Lower leg skin (tissue), 4 donors: ENCODE data around the gene ZNF341. TPM values are rescaled to one million over a fixed set of nuclear protein-coding genes. Genes with fewer than 3 reads are reported as not detected.

Experiments used
- DNase-seq, 2 donors: peaks; one replicate each; pipeline ENCODE4 v3.0.0-alpha.2; 2019; ENCODE audit warnings: low spot score in 2 of 2
- H3K4me3 ChIP-seq: fragments of 200-600 bp; sonication (generic); 2 replicates; pipeline ENCODE4 v1.5.1; 2017; ENCODE audit warnings: mild to moderate bottlenecking, low read depth; ENCODE audit not compliant: poor library complexity, severe bottlenecking
- POLR2A ChIP-seq, 2 donors: fragments of 450-650 bp; IDR thresholded peaks; one replicate each; pipeline ENCODE4 v1.6.1; 2016 to 2017; ENCODE audit warnings: antibody characterized with exemption in 2 of 2, mild to moderate bottlenecking in 1 of 2, moderate library complexity in 1 of 2
- whole genome bisulfite sequencing, 2 donors: methylation state at CpG; one replicate each; pipeline ENCODE4 v1.1.5; 2018; 5-methylcytosine and 5-hydroxymethylcytosine counted together
- intact Hi-C: fragments of 100-400 bp; cut with DNase I; formaldehyde crosslinking; loops from one replicate; pipeline ENCODE4 v1.15.0; 2023; ENCODE audit warnings: low total_unique reads
- total RNA-seq, 4 donors: library from RNA; depleted of rRNA; stranded (reverse); fragments of >200 nt; gene quantifications; one replicate each; pipeline ENCODE4 v1.1.0, GENCODE V29; 2016
- TF ChIP-seq, protein P1 (sequence below), 3 donors: fragments of 450-650 bp; IDR thresholded peaks; one replicate each; pipeline ENCODE4 v1.5.1; 2016; ENCODE audit warnings: antibody characterized with exemption in 3 of 3, mild to moderate bottlenecking in 3 of 3, moderate library complexity in 2 of 3

The ZNF341 gene
- total RNA-seq, 4 donors from 2014 or later = 3.5 to 5.4 (median 4.2) TPM

DNA sequence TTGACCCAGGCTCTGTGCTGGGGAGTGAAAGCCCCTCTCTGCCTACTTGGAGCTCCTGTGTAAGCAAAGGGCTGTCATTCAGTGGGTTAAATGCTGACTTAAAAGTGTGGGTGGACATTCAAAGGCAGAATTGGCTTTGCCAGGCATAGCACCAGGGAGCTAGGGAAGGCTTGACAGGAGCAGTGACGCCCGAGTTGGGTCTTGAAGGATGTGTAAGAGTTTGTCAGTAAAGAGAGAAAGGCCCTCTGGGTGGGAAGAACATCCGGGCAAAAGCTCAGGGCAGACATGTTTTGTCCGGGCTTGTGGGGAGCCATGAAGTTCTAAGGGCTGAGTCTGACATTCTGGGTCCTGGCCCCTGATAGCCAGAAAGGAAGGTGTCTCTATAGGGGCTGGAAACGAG, 51.5 kb downstream of the ZNF341 start:
- 79 to 80% methylated on average over 5 of the region's 5 CpGs for WGBS, 2 donors
- H3K4me3 ChIP-seq = no peak overlapping the region
- intact Hi-C loops = no loop called here
- TF ChIP-seq, protein P1, sequence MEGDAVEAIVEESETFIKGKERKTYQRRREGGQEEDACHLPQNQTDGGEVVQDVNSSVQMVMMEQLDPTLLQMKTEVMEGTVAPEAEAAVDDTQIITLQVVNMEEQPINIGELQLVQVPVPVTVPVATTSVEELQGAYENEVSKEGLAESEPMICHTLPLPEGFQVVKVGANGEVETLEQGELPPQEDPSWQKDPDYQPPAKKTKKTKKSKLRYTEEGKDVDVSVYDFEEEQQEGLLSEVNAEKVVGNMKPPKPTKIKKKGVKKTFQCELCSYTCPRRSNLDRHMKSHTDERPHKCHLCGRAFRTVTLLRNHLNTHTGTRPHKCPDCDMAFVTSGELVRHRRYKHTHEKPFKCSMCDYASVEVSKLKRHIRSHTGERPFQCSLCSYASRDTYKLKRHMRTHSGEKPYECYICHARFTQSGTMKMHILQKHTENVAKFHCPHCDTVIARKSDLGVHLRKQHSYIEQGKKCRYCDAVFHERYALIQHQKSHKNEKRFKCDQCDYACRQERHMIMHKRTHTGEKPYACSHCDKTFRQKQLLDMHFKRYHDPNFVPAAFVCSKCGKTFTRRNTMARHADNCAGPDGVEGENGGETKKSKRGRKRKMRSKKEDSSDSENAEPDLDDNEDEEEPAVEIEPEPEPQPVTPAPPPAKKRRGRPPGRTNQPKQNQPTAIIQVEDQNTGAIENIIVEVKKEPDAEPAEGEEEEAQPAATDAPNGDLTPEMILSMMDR (IDR thresholded peaks at IDR 0.05) = no peak
- no peak for DNase-seq

DNA sequence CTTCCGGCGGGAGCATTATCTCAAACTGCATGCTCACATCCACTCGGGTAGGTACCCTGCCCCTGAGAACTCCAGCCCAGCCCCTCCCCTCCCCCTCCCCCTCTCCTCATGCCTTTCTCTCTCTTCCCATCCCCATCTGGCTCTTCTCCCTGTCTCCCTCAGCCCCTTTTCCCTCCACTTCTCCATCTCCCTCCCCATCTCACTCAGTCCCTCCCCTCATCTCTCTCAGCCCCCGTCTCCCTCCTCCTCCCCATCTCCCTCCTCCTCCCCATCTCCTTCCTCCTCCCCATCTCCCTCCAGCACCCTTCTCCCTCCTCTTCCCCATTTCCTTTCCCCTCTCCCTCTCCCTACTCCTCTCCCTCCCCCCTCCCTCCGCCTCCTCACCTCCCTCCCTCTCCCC, 52.0 kb downstream of the ZNF341 start:
- no peak overlapping the region for H3K4me3 ChIP-seq
- no peak for DNase-seq
- intact Hi-C loops = no loop called here
- no peak for TF ChIP-seq POLR2A (IDR thresholded peaks at IDR 0.05)
- TF ChIP-seq, protein P1 (IDR thresholded peaks at IDR 0.05) = no peak
- WGBS, 2 donors = 86 to 88% methylated on average over 5 of the region's 5 CpGs

DNA sequence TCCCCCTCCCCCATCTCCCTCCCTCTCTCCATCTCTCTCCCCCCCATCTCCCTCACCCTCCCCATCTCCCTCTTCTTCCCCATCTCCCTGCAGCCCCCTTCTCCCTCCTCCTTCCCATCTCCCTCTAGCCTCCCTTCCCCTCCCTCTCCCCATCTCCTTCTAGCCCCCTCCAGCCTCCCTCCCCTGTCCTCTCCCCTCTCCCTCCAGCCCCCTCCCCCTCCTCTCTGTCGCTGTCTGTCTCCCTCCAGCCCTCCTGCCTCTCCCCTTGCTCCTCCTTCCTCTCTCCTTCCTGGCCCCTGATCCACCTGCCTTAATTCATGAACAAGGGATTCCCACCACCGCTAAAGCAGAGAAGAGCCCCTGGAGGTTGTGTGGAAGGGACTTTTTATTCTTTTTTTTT, 52.4 kb downstream of the ZNF341 start:
- H3K4me3 ChIP-seq = no peak overlapping the region
- intact Hi-C loops = no loop called here
- DNase-seq = no peak
- no peak for TF ChIP-seq POLR2A (IDR thresholded peaks at IDR 0.05)
- TF ChIP-seq, protein P1 (IDR thresholded peaks at IDR 0.05) = no peak
- 75 to 86% methylated on average over 1 to 2 of the region's 2 CpGs for WGBS, 2 donors

DNA sequence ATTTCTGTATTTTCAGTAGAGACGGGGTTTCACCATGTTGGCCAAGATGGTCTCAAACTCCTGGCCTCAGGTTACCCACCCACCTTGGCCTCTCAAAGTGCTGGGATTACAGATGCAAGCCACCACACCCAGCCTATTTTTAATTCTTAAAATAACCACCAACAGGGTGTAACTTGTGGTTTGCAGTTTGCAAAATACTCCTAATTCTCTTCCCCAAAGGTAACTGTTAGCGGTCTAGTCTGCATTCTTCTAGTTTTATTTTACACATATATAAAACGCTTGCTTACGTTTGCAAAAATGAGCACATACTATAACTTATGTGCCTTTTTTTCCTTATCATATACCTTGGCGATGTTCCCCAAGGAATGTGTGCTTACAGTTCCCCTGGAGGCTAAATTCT, 53.7 kb downstream of the ZNF341 start:
- TF ChIP-seq POLR2A (IDR thresholded peaks at IDR 0.05) = no peak
- TF ChIP-seq, protein P1 (IDR thresholded peaks at IDR 0.05) = no peak
- intact Hi-C loops = no loop called here
- WGBS, 2 donors = 83 to 87% methylated on average over 5 of the region's 5 CpGs
- no peak for DNase-seq
- no peak overlapping the region for H3K4me3 ChIP-seq

DNA sequence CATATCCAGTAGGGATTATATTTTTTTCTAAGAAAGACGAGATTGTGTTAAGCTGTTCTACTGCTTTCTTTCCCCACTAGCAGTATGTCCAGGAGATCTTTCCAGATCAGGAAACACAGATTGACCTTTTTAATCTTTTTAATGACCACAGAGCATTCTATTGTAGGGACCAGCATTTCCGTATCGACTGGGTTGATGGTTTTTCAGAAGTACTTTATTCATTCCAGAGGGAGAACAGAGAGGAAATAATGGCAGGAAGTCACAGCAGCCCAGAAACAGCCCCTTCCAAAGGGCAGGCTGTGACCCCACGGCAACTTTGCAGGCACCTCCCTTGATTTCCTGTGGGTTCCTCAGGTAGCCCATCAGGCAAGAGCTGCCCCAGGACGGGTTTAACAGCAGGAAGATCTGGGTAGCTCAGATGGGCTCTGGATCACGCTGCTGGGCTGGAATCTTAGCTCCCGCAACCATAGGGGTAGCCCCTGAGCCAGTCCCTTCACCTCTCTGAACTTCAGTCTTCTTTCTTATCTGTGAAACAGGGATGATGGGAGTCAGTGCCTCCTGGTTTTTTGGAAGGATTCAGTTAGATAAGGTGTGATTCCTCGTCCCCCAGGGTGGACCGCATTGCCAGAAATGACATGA, 55.6 kb downstream of the ZNF341 start:
- TF ChIP-seq POLR2A (IDR thresholded peaks at IDR 0.05) = no peak
- TF ChIP-seq, protein P1 (IDR thresholded peaks at IDR 0.05) = no peak
- WGBS, 2 donors = 73 to 75% methylated on average over 9 of the region's 9 CpGs

More for the DNA sequence above, 55.6 kb downstream of the ZNF341 start:
- intact Hi-C loops = no loop called here
- DNase-seq = no peak
- no peak overlapping the region for H3K4me3 ChIP-seq
